ENCODE measurements around the gene SLC12A9.

SLC12A9 gene

GRCh38 chr7:100818366-100818765 lies 34.1 kb upstream of the SLC12A9 start:
- Histone ChIP-seq H3K4me1 (ENCODE audit: insufficient read depth, low read length) (no peaks in the 10 kb centered on the region), H3K4me3 (ENCODE audit: low read depth in 1 of 2, low read length in 2 of 2) (no peak overlapping the region)

DNA sequence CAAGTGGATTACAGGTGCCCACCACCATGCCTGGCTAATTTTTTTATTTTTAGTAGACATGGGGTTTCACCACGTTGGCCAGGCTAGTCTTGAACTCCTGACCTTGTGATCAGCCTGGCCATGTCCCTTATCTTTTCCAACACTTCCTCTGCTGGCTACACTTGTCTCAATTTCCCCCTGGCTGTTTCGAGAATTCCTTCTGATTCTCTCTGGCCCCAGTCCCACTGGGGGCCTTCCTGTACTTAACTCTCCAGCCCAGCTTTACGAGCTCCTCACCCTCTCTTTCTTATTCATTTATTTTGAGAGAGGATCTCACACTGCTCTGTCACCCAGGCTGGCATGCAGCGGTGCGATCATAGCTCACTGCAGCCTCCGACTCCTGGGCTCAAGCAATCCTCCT lies 33.7 kb upstream of the SLC12A9 start:
- no peaks in the 10 kb centered on the region for H3K4me1 ChIP-seq (ENCODE audit: insufficient read depth, low read length)
- no peak overlapping the region for H3K9ac ChIP-seq (ENCODE audit: low read depth, low read length)
- ATAC-seq (ENCODE audit: insufficient read depth, low read depth) = no peak
- H3K4me2 ChIP-seq (ENCODE audit: insufficient read depth, low read length) = no peak overlapping the region
- TF ChIP-seq CTCF (IDR thresholded peaks at IDR 0.05; ENCODE audit: borderline replicate concordance, extremely low read depth, low read length, poor library complexity, severe bottlenecking) (no peak), EZH2 (IDR thresholded peaks at IDR 0.05; ENCODE audit: borderline replicate concordance, low read depth, low read length, severe bottlenecking) (no peak)
- no peaks in the 10 kb centered on the region for H3K9me3 ChIP-seq (ENCODE audit: insufficient read depth, low read length, severe bottlenecking)
- no peak overlapping the region for H2AFZ ChIP-seq (ENCODE audit: low read depth, low read length)
- H3K79me2 ChIP-seq (ENCODE audit: insufficient read depth, low read length) = no peaks in the 10 kb centered on the region
- no peaks in the 10 kb centered on the region for H3K27me3 ChIP-seq (ENCODE audit: insufficient read depth, low read length, poor library complexity)
- no peak overlapping the region for H3K4me3 ChIP-seq (ENCODE audit: low read depth in 1 of 2, low read length in 2 of 2)
- DNase-seq = no peak
- no peaks in the 10 kb centered on the region for H4K20me1 ChIP-seq (ENCODE audit: insufficient read depth, low read length)
- H3K36me3 ChIP-seq (ENCODE audit: insufficient read depth, low read length) = no peaks in the 10 kb centered on the region
- H3K27ac ChIP-seq (ENCODE audit: low read length) = no peak overlapping the region

More at GRCh38 chr7:100818366-100818765, 34.1 kb upstream of the SLC12A9 start:
- Histone ChIP-seq H3K9ac (ENCODE audit: low read depth, low read length) (no peak overlapping the region), H4K20me1 (ENCODE audit: insufficient read depth, low read length) (no peaks in the 10 kb centered on the region), H3K36me3 (ENCODE audit: insufficient read depth, low read length) (no peaks in the 10 kb centered on the region), H3K9me3 (ENCODE audit: insufficient read depth, low read length, severe bottlenecking) (no peaks in the 10 kb centered on the region), H3K27me3 (ENCODE audit: insufficient read depth, low read length, poor library complexity) (no peaks in the 10 kb centered on the region), H3K79me2 (ENCODE audit: insufficient read depth, low read length) (no peaks in the 10 kb centered on the region), H2AFZ (ENCODE audit: low read depth, low read length) (no peak overlapping the region), H3K4me2 (ENCODE audit: insufficient read depth, low read length) (no peak overlapping the region), H3K27ac (ENCODE audit: low read length) (no peak overlapping the region)
- DNase-seq (no peak), ATAC-seq (ENCODE audit: insufficient read depth, low read depth) (no peak)
- no peak for TF ChIP-seq CTCF (IDR thresholded peaks at IDR 0.05; ENCODE audit: borderline replicate concordance, extremely low read depth, low read length, poor library complexity, severe bottlenecking)

DNA sequence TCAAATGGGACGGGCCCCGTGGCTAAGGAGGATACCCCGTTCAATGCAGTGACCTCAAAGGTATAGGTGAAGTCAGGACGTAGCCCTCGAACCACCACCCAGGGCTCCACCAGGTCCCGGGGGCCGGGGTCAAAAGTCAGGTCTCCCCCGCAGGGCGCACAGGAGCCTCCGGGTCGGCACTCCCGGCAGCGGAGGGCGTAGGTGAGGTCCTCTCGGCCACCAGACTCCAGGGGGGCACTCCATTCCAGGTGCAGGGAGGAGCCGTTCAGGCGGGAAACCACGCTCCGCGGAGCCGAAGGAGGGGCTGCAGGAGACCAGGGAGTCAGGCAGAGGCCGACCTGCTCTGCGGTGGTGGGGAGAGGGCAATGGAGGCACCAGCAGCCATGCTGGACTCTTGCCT lies 32.9 kb upstream of the SLC12A9 start:
- ATAC-seq (ENCODE audit: insufficient read depth, low read depth) (no peak), DNase-seq (no peak)
- H3K27me3 ChIP-seq (ENCODE audit: insufficient read depth, low read length, poor library complexity) = no peaks in the 10 kb centered on the region
- no peak overlapping the region for H2AFZ ChIP-seq (ENCODE audit: low read depth, low read length)
- H3K4me2 ChIP-seq (ENCODE audit: insufficient read depth, low read length) = no peak overlapping the region
- no peaks in the 10 kb centered on the region for H3K36me3 ChIP-seq (ENCODE audit: insufficient read depth, low read length)
- H3K4me1 ChIP-seq (ENCODE audit: insufficient read depth, low read length) = no peaks in the 10 kb centered on the region
- H3K9ac ChIP-seq (ENCODE audit: low read depth, low read length) = no peak overlapping the region
- TF ChIP-seq EZH2 (IDR thresholded peaks at IDR 0.05; ENCODE audit: borderline replicate concordance, low read depth, low read length, severe bottlenecking) = no peak
- TF ChIP-seq CTCF (IDR thresholded peaks at IDR 0.05; ENCODE audit: borderline replicate concordance, extremely low read depth, low read length, poor library complexity, severe bottlenecking) = no peak
- no peak overlapping the region for H3K4me3 ChIP-seq (ENCODE audit: low read depth in 1 of 2, low read length in 2 of 2)
- H3K79me2 ChIP-seq (ENCODE audit: insufficient read depth, low read length) = no peaks in the 10 kb centered on the region
- H3K9me3 ChIP-seq (ENCODE audit: insufficient read depth, low read length, severe bottlenecking) = no peaks in the 10 kb centered on the region
- H4K20me1 ChIP-seq (ENCODE audit: insufficient read depth, low read length) = no peaks in the 10 kb centered on the region
- H3K27ac ChIP-seq (ENCODE audit: low read length) = no peak overlapping the region

All from DND-41 (cell line).